Smooth muscle cell of the brain vasculature (primary cell): ENCODE data around the gene CRACR2A.

Source experiments
- DNase-seq: peaks from one replicate; pipeline ENCODE4 v3.0.0-alpha.2; 2012; ENCODE audit warnings: low read depth, low spot score

CRACR2A gene

DNA sequence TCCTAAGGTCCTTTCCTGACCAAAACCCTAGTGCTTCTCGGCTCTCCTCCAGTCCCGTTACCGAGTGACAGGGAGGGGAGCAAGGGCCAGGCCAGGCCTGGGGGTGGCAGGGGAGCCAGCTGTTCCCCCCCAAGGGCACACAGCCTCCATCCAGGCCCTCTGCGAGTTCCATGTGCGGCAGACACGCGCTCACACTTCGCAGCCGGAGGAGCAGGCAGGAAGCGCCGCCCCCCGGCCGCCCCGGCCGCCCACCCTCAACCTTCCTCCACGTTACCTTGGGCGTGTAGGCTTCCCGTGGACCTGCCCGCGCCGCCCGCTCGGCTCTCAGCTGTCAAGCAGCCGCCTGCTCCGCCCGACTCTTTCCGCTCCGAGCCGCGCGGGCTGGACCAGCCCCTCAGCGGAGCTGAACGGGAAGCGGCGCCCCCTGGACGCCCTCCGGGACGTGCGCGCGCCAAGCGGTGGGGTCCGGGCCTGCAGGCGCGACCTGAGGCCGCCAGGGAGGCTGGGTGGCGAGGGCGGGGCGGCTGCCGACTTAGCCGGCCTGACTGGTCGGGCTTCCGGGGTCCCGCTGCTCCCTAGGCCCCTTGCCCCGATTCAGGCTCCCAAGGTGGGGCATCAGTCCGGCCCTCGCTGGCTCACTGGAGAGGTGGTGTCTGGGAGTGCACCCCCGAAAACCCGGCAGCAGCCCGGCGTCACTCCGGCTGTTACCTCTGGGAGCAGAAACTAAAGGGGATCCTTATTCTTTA, at the start of gene CRACR2A:
TSS of gene CRACR2A (minus strand) at position 369 of the 746 bp plus-strand sequence. CDS start 56,110 bp downstream, outside the sequence.
- no peak for DNase-seq

DNA sequence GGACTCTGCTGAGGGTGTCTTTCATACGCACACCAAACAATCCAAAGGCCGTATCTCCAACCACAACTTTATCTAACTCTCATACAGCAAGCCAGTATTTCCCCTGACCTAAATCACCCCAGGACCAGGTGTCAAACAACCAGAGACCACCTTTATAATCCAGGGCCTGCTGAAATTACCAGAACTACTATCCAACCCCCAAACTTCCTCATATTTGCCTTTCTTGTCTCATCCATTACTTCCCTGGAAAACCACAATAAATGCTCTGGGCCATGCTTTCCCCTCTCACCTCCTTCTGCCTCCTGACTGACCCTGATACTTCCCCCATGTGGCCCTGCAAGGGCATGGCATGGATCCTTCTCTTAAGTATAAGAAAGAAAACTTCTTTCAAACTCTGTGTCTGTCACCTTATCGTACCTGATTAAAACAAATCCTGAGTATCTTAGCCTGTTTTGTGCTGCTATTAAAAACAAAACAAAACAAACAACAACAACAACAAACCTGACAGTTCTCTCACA, 44.7 kb upstream of the CRACR2A start:
- no peak for DNase-seq

DNA sequence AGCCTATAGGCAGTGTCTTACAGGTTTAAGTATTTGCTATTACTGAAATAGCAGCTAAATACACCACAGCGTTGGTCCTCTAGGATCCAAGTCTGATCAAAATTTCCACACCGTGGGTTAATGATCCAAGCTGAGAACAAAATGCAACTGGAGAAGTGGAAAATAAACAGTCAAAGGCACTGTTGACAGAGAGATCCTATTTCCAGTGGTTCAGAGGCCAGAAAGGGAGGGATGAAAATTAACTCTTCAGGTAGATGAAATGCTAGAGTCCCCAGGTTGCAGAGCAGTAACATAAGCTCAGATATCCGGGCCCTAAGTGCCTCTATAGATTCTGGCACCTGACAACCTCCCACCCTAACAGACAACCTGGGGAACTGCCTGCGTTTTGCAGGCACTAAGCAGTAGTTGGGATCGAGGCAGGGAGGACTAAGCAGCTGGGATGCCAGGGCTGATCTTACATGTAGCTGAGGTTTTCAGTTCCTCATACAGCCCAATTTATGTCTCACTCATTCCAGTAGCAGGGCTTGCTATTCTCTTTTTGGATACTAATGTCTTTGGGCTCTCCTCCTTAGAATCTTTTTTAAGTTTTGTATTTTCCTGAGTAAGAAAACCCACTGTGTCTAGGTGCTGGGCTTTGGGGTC, 42.7 kb upstream of the CRACR2A start:
- DNase-seq: no peak

DNA sequence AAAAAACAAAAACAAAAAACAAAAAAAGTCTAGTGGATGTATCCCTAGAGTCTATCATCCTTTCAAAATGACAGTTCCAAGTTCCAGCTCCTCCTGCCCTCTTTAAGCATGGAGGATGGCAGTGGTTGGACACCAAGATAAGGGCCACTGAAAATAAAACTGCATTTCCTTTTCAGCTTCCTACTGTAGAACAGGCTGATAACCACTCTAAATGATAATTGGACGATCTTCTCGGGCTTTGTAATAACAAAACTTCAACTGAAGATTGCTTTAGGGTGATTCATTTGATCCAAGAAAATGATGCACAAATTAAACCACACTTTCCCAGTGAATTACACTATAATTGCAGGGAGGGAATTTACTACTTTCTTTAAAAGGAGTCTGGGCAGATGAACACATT, 42.2 kb upstream of the CRACR2A start:
- no peak for DNase-seq

DNA sequence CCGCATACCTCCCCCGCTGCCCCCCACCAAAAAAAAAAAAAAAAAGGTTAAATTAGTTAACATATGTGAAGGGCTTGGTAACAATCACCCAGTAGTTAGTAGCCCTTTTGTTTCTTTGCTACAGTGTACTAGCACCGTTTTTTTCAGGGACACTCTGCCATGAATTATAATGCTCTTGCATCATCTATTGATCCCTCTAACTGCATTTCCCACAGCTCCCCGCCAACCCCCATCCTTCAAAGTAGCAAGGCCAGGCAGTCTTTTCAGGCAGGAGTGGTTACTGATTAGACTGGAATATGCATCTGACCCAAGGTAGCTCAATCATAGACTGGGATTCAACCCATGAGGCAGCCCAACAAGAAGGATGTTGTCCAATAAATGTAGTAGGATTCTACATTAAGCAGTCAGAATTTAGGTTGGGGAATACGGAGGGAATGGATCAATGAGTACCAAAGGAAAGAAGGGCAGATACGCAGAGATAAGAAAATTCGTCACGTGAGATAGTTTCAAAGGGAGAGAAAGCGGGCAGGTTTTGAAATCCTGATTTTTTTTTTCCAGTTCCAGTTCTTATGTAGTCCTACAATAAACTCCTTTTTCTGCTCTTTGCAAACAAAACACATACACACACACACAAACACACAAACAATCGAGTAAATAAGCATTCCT, 39.8 kb upstream of the CRACR2A start:
- DNase-seq: no peak

GRCh38 chr12:3791256-3791874, 38.5 kb upstream of the CRACR2A start:
- no peak for DNase-seq

DNA sequence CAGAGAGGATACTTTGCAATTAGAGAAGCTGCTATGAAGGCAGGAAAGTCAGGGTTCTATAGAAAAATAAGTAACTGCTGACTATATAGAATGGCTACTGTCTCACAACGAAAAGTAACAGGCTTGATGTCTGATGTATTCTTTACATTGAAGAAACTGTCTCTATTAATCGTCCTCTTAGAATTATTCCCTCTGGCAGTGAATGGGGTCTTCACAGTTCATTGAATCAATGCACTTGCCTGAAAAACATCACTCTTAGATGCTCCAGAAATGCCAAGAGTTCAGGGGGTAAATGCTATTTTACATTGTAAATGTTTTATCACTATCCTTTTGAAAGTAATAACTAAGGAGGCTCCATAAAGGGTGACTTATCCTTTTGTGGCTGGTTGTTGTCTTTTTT, 37.7 kb upstream of the CRACR2A start:
- no peak for DNase-seq

GRCh38 chr12:3789838-3790237, 36.9 kb upstream of the CRACR2A start:
- DNase-seq: no peak

- no peak for DNase-seq
These were observed 24.4 kb upstream of the CRACR2A start for GRCh38 chr12:3777206-3777809.

DNA sequence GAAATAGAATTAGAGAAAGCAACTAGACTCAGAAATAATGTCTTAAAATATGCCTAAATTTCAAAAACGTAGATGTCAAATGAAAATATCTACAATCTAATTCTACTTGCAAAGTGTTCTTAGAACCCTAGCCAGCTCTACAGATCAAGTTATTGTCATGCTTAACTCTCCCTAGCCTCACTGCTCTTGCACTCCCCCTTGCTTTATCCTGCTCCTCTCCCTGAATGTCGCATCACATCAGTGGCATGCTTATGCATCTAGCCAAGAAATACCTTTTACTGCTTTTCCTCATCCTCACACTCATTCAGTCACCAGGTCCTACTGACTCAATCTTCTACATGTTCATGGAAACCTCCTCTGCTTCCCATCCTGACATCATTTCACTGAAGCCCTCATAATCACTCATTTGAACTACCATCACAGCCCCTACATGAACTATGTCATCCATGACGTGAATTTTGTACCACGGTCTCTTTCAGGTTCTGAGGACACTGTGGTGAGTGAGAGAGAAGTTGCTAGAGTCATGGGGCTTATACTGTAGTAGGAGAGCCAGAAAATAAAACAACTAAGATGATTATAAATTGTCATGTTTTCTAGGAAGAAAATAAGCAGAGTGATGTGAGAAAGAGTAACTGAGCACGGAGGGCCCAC, 22.6 kb upstream of the CRACR2A start:
- no peak for DNase-seq

DNA sequence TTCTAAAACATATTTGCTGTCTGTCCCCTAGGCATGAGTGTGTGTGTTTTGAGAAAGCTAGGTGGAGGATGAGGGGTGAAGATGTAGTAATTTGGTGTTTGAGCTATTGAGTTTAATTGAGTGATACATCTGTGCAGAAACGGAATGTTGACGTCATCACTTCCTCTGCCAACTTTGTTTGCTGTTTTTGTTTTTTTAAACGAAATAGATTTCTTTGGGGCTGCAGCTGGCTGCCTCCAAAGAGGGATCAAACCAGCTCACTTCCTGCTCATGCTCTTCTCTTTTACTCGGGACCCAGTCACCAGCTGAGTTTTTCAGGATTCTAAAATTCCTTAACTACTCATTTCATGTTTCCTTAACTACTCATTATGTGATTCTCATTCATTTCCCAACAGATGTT, 19.5 kb upstream of the CRACR2A start:
- DNase-seq: no peak

DNA sequence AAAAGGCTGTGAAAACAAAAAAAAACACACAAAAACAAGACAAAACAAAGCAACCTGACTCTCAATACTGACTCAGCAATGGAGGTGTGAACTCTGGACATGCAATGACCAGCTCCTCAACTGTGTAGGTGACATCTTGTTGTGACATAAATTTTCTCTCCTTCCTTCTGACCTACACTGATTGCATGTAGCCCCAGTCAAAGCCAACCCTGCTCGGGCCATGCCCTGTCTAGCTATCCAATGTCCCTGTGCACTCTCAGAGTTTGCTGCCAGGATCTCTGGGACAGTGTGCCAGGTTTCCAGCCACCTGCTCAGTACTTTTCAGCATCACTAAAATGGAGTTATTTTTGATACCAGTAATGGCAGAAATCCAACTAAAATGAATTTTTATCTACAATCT, 18.9 kb upstream of the CRACR2A start:
- no peak for DNase-seq

- DNase-seq: no peak
These were observed 18.0 kb upstream of the CRACR2A start for GRCh38 chr12:3770891-3771290.

GRCh38 chr12:3768911-3769447, 16.1 kb upstream of the CRACR2A start:
- no peak for DNase-seq

- no peak for DNase-seq
These were observed 8.3 kb upstream of the CRACR2A start for GRCh38 chr12:3761116-3761735.

DNA sequence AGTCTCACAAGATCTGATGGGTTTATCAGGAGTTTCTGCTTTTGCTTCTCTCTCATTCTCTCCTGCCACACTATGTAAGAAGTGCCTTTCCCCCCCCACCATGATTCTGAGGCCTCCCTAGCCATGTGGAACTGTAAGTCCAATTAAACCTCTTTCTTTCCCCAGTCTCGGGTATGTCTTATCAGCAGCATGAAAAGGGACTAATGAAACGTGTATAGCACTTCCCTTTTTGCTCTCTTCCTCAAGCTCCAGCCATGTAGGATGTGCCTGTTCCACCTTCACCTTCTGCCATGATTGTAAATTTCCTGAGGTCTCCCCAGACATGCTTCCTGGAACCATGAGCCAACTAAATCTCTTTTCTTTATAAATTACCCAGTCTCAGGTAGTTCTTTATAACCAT, 7.0 kb upstream of the CRACR2A start:
- DNase-seq: no peak

- DNase-seq: no peak
These were observed 4.4 kb upstream of the CRACR2A start for GRCh38 chr12:3757261-3757660.

DNA sequence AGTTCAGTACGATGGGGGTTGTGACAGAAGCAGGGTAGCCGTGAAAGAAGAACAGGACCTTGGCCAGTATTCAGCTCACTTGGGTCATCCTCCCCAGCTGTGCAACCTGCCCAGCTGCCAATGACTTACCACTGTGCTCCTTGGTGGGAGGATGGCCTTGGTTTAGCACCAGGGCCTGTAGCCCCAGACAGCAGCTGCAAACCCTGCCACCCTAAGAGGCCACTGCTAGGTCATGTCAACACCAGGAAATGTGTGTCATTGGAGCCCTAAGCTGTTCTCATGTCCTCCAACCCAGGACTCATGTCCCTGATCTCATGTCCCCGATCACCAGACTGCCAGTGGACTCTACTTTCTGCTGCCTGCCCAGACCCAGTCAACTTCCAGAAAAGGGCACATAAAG, 3.0 kb upstream of the CRACR2A start:
- no peak for DNase-seq

DNA sequence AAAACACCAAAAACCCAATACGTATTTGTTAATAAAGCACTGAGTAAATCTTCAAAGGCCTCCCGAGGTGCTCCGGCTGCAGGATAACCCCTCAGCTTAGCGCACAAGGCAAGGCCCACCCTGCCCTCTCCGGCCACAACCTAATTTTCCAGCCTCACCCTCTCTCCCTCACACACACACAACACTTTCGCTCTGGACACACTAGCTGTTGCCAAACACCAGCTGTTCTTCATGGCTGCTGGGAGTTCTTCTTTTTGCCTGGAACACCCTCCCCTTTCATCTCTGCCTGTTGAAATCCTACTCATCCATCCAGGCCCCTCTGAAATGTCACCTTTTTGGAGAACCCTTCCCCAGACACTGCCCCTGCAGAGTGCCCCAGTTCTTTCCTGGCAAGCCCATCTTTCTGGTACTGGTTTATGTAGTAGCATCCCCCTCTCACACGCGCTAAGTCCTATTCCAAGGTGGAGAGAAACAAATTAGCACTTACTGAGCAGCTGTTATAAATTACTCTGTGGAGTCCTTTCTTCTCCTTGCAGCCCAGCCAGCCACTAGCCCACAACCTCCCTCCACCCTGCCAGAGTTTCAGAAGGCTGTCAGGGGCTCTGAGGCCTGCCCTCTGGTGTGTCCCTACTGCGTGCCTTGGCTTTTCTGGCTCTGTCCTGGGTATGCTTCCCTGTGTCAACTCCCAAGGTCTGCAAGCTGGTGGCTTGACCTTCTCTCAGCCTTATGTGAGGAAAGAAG, 805 bp upstream of the CRACR2A start:
- DNase-seq: no peak
